GM10847 (cell line): ENCODE measurements around the gene SERPINB1.

Experiments
- POLR2A ChIP-seq: IDR thresholded peaks from 2 replicates; pipeline ENCODE4 v1.6.1; 2011; ENCODE audit not compliant: insufficient read length; ENCODE audit errors: extremely low read depth

The SERPINB1 gene

DNA sequence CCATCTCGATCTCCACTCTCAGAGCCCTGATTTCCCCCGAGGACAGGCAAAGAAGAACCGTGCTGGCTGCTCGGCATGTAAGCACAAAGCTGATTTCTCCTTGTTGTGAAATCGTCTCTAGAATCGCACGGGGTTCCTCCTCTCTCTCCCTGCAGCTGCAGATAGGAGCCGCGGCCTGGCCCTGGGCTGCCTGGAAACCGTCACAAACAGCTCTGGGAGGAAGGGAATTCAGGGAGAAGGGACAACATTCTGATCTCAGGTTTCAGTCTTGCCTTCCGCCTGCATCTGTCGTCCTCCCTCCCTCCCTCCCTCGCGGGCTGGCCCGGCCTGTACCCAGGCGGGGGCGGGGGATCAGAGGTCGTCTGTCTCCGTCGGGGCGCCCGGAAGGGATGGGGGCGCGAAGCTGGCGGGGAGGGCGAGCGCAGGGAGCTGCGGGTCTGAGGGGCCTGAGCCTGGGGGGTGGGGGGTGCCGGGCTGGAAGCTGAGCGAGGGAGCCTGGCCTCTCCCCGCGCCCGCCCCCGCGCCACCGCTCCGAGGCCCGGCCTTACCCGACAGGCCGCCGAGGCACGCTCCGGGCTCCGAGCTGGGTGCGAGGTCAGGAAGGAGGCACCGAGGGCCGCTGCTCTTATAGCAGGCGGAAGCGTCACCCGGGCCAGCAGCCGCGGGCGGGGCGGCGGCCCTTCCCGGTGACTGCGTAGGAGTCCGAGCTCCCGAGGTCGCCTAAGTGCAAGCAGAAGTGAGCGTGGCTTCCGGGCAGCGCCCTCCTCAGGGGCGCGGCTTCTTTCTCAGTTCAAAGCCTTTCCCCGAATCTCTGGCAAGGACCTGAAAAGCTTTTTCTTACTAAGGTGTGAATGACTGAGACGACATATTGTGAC lies at the start of gene SERPINB1:
Gene SERPINB1, minus strand, starts transcription at position 600 of the 875 bp plus-strand sequence. CDS start 1,277 bp downstream, outside the sequence.
- peak; percentile 61 for TF ChIP-seq POLR2A

- TF ChIP-seq POLR2A, result no peak
Measured at GRCh38 chr6:2890976-2891767, 49.5 kb upstream of the SERPINB1 start.

DNA sequence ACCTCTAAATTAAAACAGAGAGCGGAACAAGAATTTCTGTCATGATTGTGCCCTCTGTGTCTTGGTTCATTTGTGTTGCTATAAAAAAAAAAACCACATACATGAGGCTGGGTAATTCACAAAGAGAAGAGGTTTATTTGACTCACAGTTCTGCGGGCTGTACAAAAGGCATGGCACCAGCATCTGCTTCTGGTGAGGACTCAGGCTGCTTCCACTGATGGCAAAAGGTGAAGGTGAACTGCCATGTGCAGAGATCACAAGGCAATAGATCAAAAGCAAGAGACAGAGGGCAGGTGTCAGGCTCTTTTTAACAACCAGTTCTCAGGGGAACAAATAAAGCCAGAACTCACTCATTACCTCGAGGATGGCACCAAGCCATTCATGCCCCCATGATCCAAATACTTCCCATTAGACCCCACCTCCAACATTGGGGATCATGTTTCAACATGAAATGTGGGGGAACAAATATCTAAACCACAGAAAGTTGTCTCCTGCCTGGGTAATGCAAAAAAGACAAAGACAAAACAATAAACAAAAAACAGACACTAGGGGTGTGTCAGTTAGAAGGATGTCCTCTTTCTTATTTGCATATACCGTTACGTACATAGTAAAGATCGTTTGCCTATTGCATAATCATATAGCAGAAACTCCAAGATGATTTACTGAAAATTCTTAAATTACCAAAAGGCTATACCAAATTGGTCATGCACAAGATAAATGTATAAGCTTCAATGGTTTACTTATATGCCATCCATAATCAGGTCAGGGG lies 44.5 kb upstream of the SERPINB1 start:
- no peak for TF ChIP-seq POLR2A

DNA sequence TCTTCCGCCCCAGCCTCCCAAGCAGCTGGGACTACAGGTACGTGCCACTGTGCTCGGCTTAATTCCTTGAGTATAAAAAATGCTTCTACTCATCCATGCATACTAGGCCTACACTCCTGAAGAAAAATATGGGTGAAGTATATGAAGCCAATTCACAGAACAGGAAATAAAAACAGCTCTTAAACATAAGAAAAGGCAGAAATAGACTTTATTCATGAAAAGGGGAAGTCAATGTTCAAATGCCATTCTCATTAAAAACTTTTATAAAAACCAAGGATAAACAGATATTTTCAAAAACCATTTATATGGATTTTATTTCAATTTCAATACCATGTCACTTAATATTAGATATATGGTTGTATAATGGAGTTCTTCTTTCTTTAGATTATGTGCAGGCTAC lies 43.1 kb upstream of the SERPINB1 start:
- TF ChIP-seq POLR2A, result no peak

GRCh38 chr6:2883673-2884072 lies 42.0 kb upstream of the SERPINB1 start:
- no peak for TF ChIP-seq POLR2A

GRCh38 chr6:2881423-2881822 lies 39.8 kb upstream of the SERPINB1 start:
- TF ChIP-seq POLR2A, result no peak

GRCh38 chr6:2877960-2878359 lies 36.3 kb upstream of the SERPINB1 start:
- no peak for TF ChIP-seq POLR2A

DNA sequence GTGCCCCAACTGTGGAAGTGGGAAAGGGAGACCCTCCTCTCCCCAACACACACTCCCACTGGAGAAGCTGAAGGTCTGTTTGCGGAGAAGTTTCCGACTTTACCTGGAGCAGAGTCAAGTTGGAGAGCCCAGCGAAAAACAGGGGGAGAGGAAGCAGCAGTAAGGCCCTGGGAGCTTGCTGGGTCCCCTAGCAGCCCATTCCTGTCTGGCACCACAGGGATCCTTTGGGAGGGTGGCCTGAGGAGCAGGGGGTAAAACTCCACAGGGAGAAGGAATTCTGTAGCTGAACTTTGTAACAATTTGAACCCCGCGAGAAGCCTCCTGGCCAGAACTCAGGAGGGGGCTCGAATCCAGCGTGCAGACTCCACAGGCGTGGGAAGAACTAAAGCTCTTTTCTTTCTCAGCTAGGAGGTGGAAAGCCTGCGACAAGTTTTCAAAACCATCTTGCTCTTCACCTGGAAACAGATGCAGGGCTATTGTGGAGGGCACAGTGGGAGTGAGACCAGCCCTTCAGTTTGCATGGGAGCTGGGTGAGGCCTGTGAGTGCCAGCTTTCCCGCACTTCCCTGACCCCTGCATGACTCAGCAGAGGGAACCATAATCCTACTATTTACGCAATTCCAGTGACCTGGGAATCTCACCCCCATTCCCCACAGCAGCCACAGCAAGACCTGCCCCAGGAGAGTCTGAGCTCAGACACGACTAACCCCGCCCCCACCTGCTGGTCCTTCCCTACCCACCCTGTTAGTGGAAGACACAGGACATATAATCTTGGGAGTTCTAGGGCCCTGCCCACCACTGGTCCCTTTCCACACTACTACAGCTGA lies 35.6 kb upstream of the SERPINB1 start:
- TF ChIP-seq POLR2A, result no peak

- TF ChIP-seq POLR2A, result no peak
Measured at GRCh38 chr6:2876210-2877056, 34.8 kb upstream of the SERPINB1 start.

DNA sequence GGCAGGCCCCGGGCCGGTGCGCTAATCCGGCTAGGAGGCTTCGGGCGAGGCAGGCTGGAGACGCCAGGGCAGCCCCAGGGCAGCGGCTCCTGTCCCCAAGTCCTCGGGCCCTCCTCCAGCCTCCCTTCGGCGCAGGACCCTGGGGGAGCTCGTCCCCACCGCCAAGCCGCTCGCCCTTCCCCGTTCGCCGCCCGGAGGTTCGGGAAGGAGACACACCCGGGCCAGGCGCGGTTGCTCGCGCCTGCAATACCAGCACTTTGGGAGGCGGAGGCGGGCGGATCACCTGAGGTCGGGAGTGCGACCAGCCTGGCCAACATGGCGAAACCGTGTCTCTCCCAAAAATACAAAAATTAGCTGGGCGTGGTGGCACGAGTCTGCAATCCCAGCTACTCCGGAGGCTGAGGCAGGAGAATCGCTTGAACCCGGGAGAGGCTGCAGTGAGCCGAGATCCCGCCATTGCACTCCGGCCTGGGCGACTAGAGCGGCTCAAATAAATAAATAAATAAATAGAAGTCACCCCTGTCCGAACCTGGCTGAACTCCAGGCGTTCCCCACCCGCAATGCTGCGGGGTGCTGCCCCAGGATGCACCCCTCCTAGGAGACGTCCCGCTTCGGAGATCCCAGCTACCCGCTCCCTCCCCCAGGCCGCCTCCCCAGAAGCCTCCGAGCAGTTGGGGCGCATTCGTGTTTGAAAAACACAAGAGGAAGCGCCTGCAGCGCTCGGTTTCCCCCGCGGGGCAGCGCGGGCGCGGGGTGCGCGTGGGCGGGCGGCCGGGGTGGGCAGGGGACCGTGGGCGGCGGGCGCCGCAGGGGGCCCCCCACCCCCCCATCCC lies 33.9 kb upstream of the SERPINB1 start:
- TF ChIP-seq POLR2A, result peak; percentile 13

DNA sequence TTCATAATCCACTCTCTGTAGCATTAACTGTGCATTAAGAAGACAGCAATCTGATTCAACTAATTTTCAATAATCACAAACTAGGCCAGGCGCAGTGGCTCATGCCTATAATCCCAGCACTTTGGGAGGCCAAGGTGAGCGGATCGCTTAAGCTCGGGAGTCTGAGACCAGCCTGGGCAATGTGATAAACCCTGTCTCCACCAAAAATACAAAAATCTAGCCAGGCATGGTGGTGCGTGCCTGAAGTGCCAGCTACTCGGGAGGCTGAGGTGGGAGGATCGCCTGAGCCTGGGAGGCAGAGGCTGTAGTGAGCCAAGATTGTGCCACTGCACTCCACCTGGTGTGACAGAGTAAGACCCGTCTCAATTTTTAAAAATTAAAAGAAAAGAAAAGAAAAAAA lies 32.0 kb upstream of the SERPINB1 start:
- TF ChIP-seq POLR2A, result no peak

DNA sequence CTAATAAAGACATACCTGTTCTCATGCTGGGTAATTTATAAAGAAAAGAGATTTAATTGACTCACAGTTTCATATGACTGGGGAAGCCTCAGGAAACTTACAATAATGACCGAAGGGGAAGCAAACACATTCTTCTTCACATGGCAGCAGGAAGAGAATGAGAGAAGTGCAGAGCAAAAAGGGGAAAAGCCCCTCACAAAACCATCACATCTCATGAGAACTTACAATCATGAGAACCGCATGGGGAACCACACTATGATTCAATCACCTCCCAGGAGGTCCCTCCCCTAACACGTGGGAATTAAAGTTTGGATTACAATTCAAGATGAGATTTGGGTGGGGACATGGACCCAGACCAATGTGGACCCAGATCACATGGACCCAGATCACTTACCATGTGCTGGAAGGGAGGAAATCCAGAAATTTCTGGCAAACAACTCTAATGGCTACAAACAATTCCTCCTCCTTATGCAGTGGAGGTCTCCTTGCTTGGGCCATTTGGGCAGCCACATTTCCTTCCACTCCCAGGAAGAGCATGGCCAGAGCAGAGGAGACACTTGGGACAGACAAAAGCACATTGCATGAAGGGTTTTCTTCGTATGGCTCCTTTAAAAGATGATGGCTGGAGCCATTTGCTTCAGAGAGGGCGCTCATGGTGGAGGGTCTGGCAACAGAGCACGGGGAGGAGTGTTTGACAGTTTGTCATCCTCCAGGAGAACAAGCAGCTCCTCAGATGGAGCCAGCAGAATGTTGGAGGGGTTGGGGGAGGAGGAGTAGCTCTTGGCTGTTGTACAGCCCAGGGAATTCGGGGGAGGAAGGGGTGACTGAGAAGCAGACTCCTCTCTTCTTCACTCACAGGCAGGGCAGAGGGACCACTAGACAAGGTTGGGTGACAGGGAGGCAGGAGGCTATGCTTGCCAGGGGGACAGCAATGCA lies 31.0 kb upstream of the SERPINB1 start:
- TF ChIP-seq POLR2A, result no peak
